GM10266 (cell line): ENCODE measurements around the gene C11orf58.

ENCODE experiments used
- DNase-seq: peaks from one replicate; pipeline ENCODE4 v3.0.0; 2012; ENCODE audit errors: extremely low spot score
- CTCF ChIP-seq: IDR thresholded peaks from 2 replicates; pipeline ENCODE4 v1.5.1; 2012; ENCODE audit warnings: mild to moderate bottlenecking, low read depth; ENCODE audit not compliant: control insufficient read depth, insufficient read depth; ENCODE audit errors: missing control alignments

Gene C11orf58

GRCh38 chr11:16794047-16794818 lies 55.8 kb downstream of the C11orf58 start:
- TF ChIP-seq CTCF, result no peak

GRCh38 chr11:16795146-16795545 lies 56.7 kb downstream of the C11orf58 start:
- no peak for TF ChIP-seq CTCF
- DNase-seq, result no peak

More at GRCh38 chr11:16794047-16794818, 55.8 kb downstream of the C11orf58 start:
- no peak for DNase-seq

- DNase-seq, result no peak
- TF ChIP-seq CTCF, result no peak
These were observed 57.9 kb downstream of the C11orf58 start for GRCh38 chr11:16796311-16796710.

GRCh38 chr11:16797776-16798175 lies 59.3 kb downstream of the C11orf58 start:
- no peak for TF ChIP-seq CTCF
- no peak for DNase-seq

GRCh38 chr11:16799221-16799620 lies 60.8 kb downstream of the C11orf58 start:
- no peak for DNase-seq

GRCh38 chr11:16799890-16800289 lies 61.4 kb downstream of the C11orf58 start:
- no peak for TF ChIP-seq CTCF
- DNase-seq, result no peak

More at GRCh38 chr11:16799221-16799620, 60.8 kb downstream of the C11orf58 start:
- TF ChIP-seq CTCF, result no peak

GRCh38 chr11:16800382-16800781 lies 61.9 kb downstream of the C11orf58 start:
- DNase-seq, result no peak
- TF ChIP-seq CTCF, result no peak
